Measurements from ENCODE around the gene IL21R.

IL21R gene

DNA sequence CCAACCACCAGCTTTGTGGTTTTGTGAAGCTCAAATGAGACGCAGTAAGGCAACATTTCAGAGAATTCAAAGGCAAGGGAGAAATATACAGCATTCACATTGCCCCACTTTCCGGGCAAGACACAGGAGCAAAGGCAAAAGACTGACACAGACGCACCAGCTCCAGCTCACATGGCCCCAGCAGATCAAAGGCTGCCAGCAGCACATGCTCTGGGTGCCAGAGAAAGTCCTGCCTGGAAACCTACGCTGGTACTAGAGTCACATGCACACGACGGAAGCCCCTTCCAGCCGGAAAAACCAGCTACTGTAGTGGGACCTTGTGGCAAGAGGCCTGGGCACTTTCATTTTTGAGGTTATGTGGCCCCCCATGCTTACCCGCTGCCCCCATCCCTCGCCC is 97.7 kb downstream of the IL21R start:
- no peak for DNase-seq
- Histone ChIP-seq H3K79me2 (ENCODE audit: low read length) (no peaks in the 10 kb centered on the region), H3F3A (ENCODE audit: insufficient read depth, low read length) (no peaks in the 10 kb centered on the region), H3K4me1 (ENCODE audit: low read length) (no peaks in the 10 kb centered on the region), H3K36me3 (replicated peaks; ENCODE audit: insufficient read depth, low read length) (no peaks in the 10 kb centered on the region), H4K20me1 (ENCODE audit: insufficient read depth, low read length) (no peaks in the 10 kb centered on the region), H3K9ac (ENCODE audit: low read length) (no peak overlapping the region), H2AFZ (ENCODE audit: low read length) (no peak overlapping the region), H3K27me3 (replicated peaks; ENCODE audit: insufficient read depth, low read length) (no peaks in the 10 kb centered on the region), H3K4me3 (ENCODE audit: low read length) (no peak overlapping the region), H3K9me3 (replicated peaks; ENCODE audit: insufficient read depth, low read length) (no peaks in the 10 kb centered on the region), H3K9me2 (replicated peaks; ENCODE audit: insufficient read depth, low read length) (no peaks in the 10 kb centered on the region), H3K27ac (ENCODE audit: low read length) (no peak overlapping the region), H3K4me2 (ENCODE audit: low read depth, low read length) (no peak overlapping the region)
- no peak for TF ChIP-seq EZH2phosphoT487 (IDR thresholded peaks at IDR 0.05; ENCODE audit: low read length)
- TF ChIP-seq, protein P1, sequence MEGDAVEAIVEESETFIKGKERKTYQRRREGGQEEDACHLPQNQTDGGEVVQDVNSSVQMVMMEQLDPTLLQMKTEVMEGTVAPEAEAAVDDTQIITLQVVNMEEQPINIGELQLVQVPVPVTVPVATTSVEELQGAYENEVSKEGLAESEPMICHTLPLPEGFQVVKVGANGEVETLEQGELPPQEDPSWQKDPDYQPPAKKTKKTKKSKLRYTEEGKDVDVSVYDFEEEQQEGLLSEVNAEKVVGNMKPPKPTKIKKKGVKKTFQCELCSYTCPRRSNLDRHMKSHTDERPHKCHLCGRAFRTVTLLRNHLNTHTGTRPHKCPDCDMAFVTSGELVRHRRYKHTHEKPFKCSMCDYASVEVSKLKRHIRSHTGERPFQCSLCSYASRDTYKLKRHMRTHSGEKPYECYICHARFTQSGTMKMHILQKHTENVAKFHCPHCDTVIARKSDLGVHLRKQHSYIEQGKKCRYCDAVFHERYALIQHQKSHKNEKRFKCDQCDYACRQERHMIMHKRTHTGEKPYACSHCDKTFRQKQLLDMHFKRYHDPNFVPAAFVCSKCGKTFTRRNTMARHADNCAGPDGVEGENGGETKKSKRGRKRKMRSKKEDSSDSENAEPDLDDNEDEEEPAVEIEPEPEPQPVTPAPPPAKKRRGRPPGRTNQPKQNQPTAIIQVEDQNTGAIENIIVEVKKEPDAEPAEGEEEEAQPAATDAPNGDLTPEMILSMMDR (IDR thresholded peaks at IDR 0.05; ENCODE audit: low read length): no peak
- no peak for TF ChIP-seq EZH2 (optimal IDR thresholded peaks at IDR 0.05; ENCODE audit: low read depth, low read length)

DNA sequence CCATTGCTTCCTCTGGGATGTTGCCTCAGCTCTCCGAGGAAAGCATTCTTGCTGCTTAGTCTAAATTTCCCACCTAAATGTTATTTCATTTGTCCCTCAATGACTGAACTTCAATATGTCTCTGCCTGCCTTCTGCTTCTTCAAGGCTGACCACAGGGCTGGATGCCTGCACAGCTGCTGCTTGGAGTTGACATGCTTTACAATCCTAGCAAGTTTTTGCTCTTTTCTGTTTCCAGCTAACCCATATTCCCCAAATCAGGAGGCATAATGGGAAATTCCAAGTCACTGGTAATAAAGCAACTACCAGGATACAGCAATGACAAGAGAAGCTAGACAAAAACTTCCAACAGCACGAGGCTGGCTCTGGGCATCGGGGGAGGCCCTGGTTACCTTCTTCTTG is 98.8 kb downstream of the IL21R start:
- Histone ChIP-seq H3K79me2 (ENCODE audit: low read length) (no peaks in the 10 kb centered on the region), H3K4me3 (ENCODE audit: low read length) (no peak overlapping the region), H3K36me3 (replicated peaks; ENCODE audit: insufficient read depth, low read length) (no peaks in the 10 kb centered on the region), H3K9me3 (replicated peaks; ENCODE audit: insufficient read depth, low read length) (no peaks in the 10 kb centered on the region), H3K9me2 (replicated peaks; ENCODE audit: insufficient read depth, low read length) (no peaks in the 10 kb centered on the region), H2AFZ (ENCODE audit: low read length) (no peak overlapping the region), H3K4me1 (ENCODE audit: low read length) (no peaks in the 10 kb centered on the region), H3F3A (ENCODE audit: insufficient read depth, low read length) (no peaks in the 10 kb centered on the region), H3K9ac (ENCODE audit: low read length) (no peak overlapping the region), H3K4me2 (ENCODE audit: low read depth, low read length) (no peak overlapping the region), H4K20me1 (ENCODE audit: insufficient read depth, low read length) (no peaks in the 10 kb centered on the region), H3K27ac (ENCODE audit: low read length) (no peak overlapping the region), H3K27me3 (replicated peaks; ENCODE audit: insufficient read depth, low read length) (no peaks in the 10 kb centered on the region)
- TF ChIP-seq, protein P1 (IDR thresholded peaks at IDR 0.05; ENCODE audit: low read length): no peak
- TF ChIP-seq EZH2 (optimal IDR thresholded peaks at IDR 0.05; ENCODE audit: low read depth, low read length): no peak
- TF ChIP-seq EZH2phosphoT487 (IDR thresholded peaks at IDR 0.05; ENCODE audit: low read length): no peak
- DNase-seq: no peak

All from MM.1S (cell line).